GM12878 (cell line): ENCODE measurements around the gene DDX39A.
"Not testable (repeated sequence)": the region's sequence is repeated elsewhere in the genome, so short reads cannot be mapped to it uniquely, and the experiment has no call there.

ENCODE experiments used
- SMC3 ChIP-seq: IDR thresholded peaks from 2 replicates; pipeline ENCODE4 v1.6.1; 2011; ENCODE audit warnings: low read length, improper control_type of control experiment, borderline replicate concordance
- ZNF274 ChIP-seq: IDR thresholded peaks from one replicate; pipeline ENCODE4 v1.8.0; 2011; ENCODE audit not compliant: insufficient read length, insufficient read depth
- TF ChIP-seq, protein P1 (sequence below): IDR thresholded peaks from 2 replicates; pipeline ENCODE4 v1.6.1; 2011; ENCODE audit warnings: low read depth, low read length, improper control_type of control experiment, borderline replicate concordance
- TF ChIP-seq, protein P2 (sequence below), 3 experiments: IDR thresholded peaks in 2 of 3; conservative IDR thresholded peaks in 1 of 3; 2 replicates each; pipeline ENCODE4 v1.5.1; 2011; ENCODE audit warnings: low read depth in 3 of 3, low read length in 3 of 3, mild to moderate bottlenecking in 3 of 3, control low read depth in 2 of 3, moderate library complexity in 2 of 3, inconsistent platforms in 1 of 3, mixed read lengths in 1 of 3; ENCODE audit not compliant: control insufficient read depth in 2 of 3, insufficient read depth in 1 of 3; ENCODE audit errors: extremely low read depth in 1 of 3

DNA sequence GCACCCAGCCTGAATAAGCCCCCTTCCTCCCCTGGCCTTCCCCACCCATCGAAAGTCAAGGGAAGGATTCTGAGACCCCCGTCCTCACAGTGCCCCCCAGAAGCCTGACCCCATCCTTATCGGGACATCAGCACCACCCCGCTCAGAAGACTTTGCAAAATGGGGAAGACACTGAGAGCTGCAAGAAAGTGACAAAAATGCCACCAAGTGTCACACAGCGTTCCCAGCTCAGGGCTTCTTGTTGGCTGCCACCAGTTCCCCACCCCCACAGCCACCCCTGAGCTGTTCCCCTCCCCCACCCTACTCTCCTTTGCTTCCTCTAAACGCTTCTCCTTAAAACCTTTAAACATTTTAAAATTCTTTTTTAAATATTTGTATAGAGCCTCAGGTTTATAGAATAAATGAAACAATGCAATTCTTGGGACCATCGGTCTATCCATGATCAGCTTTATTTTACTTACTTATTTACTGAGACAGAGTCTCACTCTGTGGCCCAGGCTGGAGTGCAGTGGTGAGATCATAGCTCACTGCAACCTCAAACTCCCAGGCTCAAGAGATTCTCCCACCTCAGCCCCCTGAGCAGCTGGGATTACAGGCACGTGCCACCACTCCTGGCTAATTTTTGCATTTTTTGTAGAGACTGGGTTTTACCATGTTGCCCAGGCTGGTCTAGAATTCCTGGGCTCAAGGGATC, 46.6 kb downstream of the DDX39A start:
- not testable (repeated sequence) for TF ChIP-seq SMC3, ZNF274
- TF ChIP-seq, protein P1, sequence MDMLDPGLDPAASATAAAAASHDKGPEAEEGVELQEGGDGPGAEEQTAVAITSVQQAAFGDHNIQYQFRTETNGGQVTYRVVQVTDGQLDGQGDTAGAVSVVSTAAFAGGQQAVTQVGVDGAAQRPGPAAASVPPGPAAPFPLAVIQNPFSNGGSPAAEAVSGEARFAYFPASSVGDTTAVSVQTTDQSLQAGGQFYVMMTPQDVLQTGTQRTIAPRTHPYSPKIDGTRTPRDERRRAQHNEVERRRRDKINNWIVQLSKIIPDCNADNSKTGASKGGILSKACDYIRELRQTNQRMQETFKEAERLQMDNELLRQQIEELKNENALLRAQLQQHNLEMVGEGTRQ = not testable (repeated sequence)
- TF ChIP-seq, protein P2, sequence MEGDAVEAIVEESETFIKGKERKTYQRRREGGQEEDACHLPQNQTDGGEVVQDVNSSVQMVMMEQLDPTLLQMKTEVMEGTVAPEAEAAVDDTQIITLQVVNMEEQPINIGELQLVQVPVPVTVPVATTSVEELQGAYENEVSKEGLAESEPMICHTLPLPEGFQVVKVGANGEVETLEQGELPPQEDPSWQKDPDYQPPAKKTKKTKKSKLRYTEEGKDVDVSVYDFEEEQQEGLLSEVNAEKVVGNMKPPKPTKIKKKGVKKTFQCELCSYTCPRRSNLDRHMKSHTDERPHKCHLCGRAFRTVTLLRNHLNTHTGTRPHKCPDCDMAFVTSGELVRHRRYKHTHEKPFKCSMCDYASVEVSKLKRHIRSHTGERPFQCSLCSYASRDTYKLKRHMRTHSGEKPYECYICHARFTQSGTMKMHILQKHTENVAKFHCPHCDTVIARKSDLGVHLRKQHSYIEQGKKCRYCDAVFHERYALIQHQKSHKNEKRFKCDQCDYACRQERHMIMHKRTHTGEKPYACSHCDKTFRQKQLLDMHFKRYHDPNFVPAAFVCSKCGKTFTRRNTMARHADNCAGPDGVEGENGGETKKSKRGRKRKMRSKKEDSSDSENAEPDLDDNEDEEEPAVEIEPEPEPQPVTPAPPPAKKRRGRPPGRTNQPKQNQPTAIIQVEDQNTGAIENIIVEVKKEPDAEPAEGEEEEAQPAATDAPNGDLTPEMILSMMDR (IDR thresholded peaks at IDR 0.05 in 2 of 3, conservative IDR thresholded peaks at IDR 0.05 in 1 of 3; ENCODE audit: control insufficient read depth in 2 of 3, extremely low read depth in 1 of 3, insufficient read depth in 1 of 3, low read depth in 3 of 3, low read length in 3 of 3) = not testable (repeated sequence)
